DOHH2 (cell line): ENCODE data around the gene PRDM5.

Experiments used
- H3F3A ChIP-seq: fragments of 200-600 bp; sonication (generic), shearing (Covaris generic); 2 replicates; pipeline ENCODE4 v1.6.0; 2016; ENCODE audit warnings: antibody characterized with exemption, mild to moderate bottlenecking; ENCODE audit not compliant: control insufficient read depth, insufficient read depth
- H3K27ac ChIP-seq: fragments of 200-600 bp; sonication (generic); 2 replicates; pipeline ENCODE4 v1.5.1; 2014; ENCODE audit warnings: low read depth, mild to moderate bottlenecking, low read length, moderate library complexity
- H3K27me3 ChIP-seq: fragments of 200-600 bp; sonication (generic); 2 replicates; pipeline ENCODE4 v1.6.1; 2014; ENCODE audit warnings: mild to moderate bottlenecking, low read length, mixed read lengths; ENCODE audit not compliant: control insufficient read depth
- H3K36me3 ChIP-seq: fragments of 200-600 bp; sonication (generic); 2 replicates; pipeline ENCODE4 v1.6.1; 2014; ENCODE audit warnings: mild to moderate bottlenecking, low read length, moderate library complexity, mixed read lengths; ENCODE audit not compliant: control insufficient read depth
- H3K4me1 ChIP-seq: fragments of 200-600 bp; sonication (generic); 2 replicates; pipeline ENCODE4 v1.6.1; 2014; ENCODE audit warnings: mild to moderate bottlenecking, low read length, mixed read lengths; ENCODE audit not compliant: control insufficient read depth
- H3K4me2 ChIP-seq: fragments of 200-600 bp; sonication (generic); 2 replicates; pipeline ENCODE4 v1.6.0; 2014; ENCODE audit warnings: mild to moderate bottlenecking, low read length, moderate library complexity
- H3K4me3 ChIP-seq: fragments of 200-600 bp; sonication (generic); 2 replicates; pipeline ENCODE4 v1.5.1; 2014; ENCODE audit warnings: mild to moderate bottlenecking, low read length, mixed read lengths
- H3K79me2 ChIP-seq: fragments of 200-600 bp; sonication (generic); 2 replicates; pipeline ENCODE4 v1.6.1; 2014; ENCODE audit warnings: mild to moderate bottlenecking, low read length, mixed read lengths; ENCODE audit not compliant: control insufficient read depth
- H3K9me2 ChIP-seq: fragments of 200-600 bp; sonication (generic); replicated peaks from 2 replicates; pipeline ENCODE4 v1.6.1; 2014; ENCODE audit warnings: mild to moderate bottlenecking, low read length, mixed read lengths; ENCODE audit not compliant: control insufficient read depth
- H3K9me3 ChIP-seq: fragments of 200-600 bp; sonication (generic); 2 replicates; pipeline ENCODE4 v1.6.1; 2014; ENCODE audit warnings: antibody characterized with exemption, low read length, mixed read lengths; ENCODE audit not compliant: control insufficient read depth, insufficient read depth
- H4K20me1 ChIP-seq: fragments of 200-600 bp; sonication (generic); 2 replicates; pipeline ENCODE4 v1.6.0; 2014; ENCODE audit warnings: low read depth, mild to moderate bottlenecking, antibody characterized with exemption, low read length, moderate library complexity; ENCODE audit not compliant: control insufficient read depth, insufficient read depth
- CTCF ChIP-seq: fragments of 200-600 bp; sonication (generic); IDR thresholded peaks from one replicate; pipeline ENCODE4 v1.5.1; 2014; ENCODE audit warnings: antibody characterized with exemption, mild to moderate bottlenecking, low read depth, low read length; ENCODE audit not compliant: poor library complexity, severe bottlenecking
- EZH2phosphoT487 ChIP-seq: fragments of 200-600 bp; sonication (generic); IDR thresholded peaks from 2 replicates; pipeline ENCODE4 v1.6.1; 2017; ENCODE audit warnings: borderline replicate concordance, mild to moderate bottlenecking, antibody characterized with exemption, low read length, moderate library complexity, mixed read lengths

The PRDM5 gene

GRCh38 chr4:120839334-120839973 is 83.1 kb downstream of the PRDM5 start:
- TF ChIP-seq CTCF (no peak), EZH2phosphoT487 (no peak)
- H3K4me1 ChIP-seq: no peaks in the 10 kb centered on the region

GRCh38 chr4:120838784-120839183 is 83.7 kb downstream of the PRDM5 start:
- Histone ChIP-seq H4K20me1 (no peaks in the 10 kb centered on the region), H3K9me3 (no peaks in the 10 kb centered on the region), H3K4me1 (no peaks in the 10 kb centered on the region), H3K27ac (no peak overlapping the region), H3K4me2 (no peak overlapping the region), H3K4me3 (no peak overlapping the region), H3K79me2 (no peaks in the 10 kb centered on the region), H3F3A (no peaks in the 10 kb centered on the region), H3K36me3 (no peaks in the 10 kb centered on the region), H3K9me2 (no peaks in the 10 kb centered on the region), H3K27me3 (no peaks in the 10 kb centered on the region)
- TF ChIP-seq EZH2phosphoT487: no peak
- no peak for TF ChIP-seq CTCF

More at GRCh38 chr4:120839334-120839973, 83.1 kb downstream of the PRDM5 start:
- Histone ChIP-seq H3K9me2 (no peaks in the 10 kb centered on the region), H4K20me1 (no peaks in the 10 kb centered on the region), H3K9me3 (no peaks in the 10 kb centered on the region), H3F3A (no peaks in the 10 kb centered on the region), H3K27ac (no peak overlapping the region), H3K4me3 (no peak overlapping the region), H3K27me3 (no peaks in the 10 kb centered on the region), H3K4me2 (no peak overlapping the region), H3K36me3 (no peaks in the 10 kb centered on the region), H3K79me2 (no peaks in the 10 kb centered on the region)

GRCh38 chr4:120837656-120838055 is 84.9 kb downstream of the PRDM5 start:
- TF ChIP-seq CTCF (no peak), EZH2phosphoT487 (no peak)
- Histone ChIP-seq H3K27me3 (no peaks in the 10 kb centered on the region), H3K4me2 (no peak overlapping the region), H3K36me3 (no peaks in the 10 kb centered on the region), H3K4me3 (no peak overlapping the region), H3K4me1 (no peaks in the 10 kb centered on the region), H3F3A (no peaks in the 10 kb centered on the region), H3K79me2 (no peaks in the 10 kb centered on the region), H3K27ac (no peak overlapping the region), H4K20me1 (no peaks in the 10 kb centered on the region), H3K9me3 (no peaks in the 10 kb centered on the region), H3K9me2 (no peaks in the 10 kb centered on the region)

GRCh38 chr4:120835342-120835741 is 87.2 kb downstream of the PRDM5 start:
- H3K9me2 ChIP-seq: no peaks in the 10 kb centered on the region
- H3K36me3 ChIP-seq: no peaks in the 10 kb centered on the region
- no peaks in the 10 kb centered on the region for H3K4me1 ChIP-seq
- TF ChIP-seq EZH2phosphoT487: no peak
- no peak for TF ChIP-seq CTCF
- no peak overlapping the region for H3K4me3 ChIP-seq
- H3K79me2 ChIP-seq: no peaks in the 10 kb centered on the region
- no peaks in the 10 kb centered on the region for H3K9me3 ChIP-seq
- H3K27me3 ChIP-seq: no peaks in the 10 kb centered on the region
- H4K20me1 ChIP-seq: no peaks in the 10 kb centered on the region
- no peaks in the 10 kb centered on the region for H3F3A ChIP-seq
- H3K27ac ChIP-seq: no peak overlapping the region
- no peak overlapping the region for H3K4me2 ChIP-seq
